ENCODE results near the gene APOO.

DNA sequence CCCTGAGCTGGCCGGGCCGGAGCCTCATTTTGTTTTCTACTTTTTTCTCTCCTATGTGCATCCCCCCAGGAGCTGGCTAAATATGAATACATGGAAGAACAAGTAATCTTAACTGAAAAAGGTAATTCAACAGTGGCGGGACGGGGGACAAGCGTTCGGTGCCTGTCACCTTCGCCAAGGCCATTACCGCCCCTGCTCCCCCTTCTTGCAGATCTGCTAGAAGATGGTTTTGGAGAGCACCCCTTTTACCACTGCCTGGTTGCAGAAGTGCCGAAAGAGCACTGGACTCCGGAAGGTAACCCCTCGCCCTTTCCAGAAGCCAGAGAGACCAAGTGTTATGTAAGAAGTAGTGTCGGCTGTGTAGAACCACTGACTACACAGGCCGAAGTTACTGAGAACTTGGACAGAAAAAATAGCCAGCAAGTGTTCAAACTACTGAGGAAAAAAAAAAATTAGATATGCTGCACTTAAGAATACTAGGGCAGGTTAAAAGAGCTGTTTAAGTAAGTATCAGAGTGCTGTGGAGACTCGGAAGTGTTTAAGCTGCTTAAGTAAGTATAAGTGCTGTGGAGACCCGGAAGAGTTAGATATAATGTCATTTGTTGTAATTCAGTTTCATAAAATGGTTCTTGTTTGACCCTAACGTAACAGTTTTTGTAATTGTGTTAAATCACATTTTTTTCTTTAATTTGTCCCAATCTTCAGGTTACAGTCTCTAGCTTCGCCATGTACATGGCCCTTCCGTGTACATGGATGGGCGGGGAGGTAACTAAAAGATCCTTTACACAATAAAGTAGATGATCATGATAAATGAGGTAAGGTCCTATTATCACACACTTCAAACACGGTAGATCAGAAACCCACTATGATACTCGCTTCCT is 123.9 kb downstream of the APOO start:
- TF ChIP-seq CTCF (IDR thresholded peaks at IDR 0.05) (no peak), POLR2A (IDR thresholded peaks at IDR 0.05) (no peak), EP300 (IDR thresholded peaks at IDR 0.05) (no peak)
